NCI-H524 treated with DMSO at 0.1 percent for 48 hours (cell line): Measurements from ENCODE around the gene WNK4.

Experiments
- DNase-seq: peaks from one replicate; lab custom pipeline; 2025; lab: John Stamatoyannopoulos, UW

Gene WNK4

DNA sequence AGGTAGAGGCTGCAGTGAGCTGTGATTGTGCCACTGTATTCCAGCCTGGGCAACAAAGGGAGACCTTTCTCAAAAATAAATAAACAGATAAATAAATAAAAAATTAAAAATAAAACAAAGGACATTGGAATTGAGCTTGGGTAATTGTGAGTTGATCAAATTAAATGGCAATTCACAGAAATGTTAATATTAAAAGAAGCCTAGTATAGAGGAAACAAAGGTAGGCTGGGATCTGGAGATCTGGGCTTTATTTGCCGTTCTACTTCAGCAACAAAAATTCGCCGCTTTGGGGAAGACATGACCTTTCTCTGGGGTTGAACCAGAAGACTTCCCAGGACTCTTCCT, 7.5 kb upstream of the WNK4 start:
- no peak for DNase-seq

DNA sequence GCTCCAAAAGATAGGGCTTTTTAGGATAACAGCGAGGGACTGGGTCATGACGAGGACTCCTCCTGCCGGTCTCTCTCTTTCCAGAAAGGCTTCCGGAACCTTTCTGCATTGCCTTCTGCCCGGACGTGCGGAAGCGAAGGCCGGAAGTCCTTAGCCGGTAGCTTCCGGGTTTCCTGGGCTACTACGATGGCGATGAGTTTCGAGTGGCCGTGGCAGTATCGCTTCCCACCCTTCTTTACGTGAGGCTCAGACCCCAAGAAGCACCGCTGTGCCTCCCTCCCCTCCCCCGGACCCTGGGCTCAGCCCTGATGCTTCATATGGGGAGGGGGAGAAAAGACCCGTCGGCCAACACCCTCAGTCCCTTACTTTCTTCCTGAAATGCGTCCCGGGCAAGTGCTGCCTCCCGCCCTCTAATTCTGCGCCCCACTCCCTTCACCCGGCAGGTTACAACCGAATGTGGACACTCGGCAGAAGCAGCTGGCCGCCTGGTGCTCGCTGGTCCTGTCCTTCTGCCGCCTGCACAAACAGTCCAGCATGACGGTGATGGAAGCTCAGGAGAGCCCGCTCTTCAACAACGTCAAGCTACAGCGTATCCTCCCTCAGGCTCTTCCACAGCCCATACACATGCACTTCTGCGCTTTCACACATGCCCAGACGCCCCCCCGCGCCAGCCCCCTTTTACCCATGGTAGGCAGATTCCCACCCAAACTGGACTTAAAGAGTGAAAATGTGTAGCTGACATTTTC, 6.9 kb upstream of the WNK4 start, which contains the start of gene VPS25:
TSS of gene VPS25 (plus strand) at position 160 of the 746 bp plus-strand sequence. CDS start at position 187, 27 bp downstream.
- peak; percentile 34 for DNase-seq

DNA sequence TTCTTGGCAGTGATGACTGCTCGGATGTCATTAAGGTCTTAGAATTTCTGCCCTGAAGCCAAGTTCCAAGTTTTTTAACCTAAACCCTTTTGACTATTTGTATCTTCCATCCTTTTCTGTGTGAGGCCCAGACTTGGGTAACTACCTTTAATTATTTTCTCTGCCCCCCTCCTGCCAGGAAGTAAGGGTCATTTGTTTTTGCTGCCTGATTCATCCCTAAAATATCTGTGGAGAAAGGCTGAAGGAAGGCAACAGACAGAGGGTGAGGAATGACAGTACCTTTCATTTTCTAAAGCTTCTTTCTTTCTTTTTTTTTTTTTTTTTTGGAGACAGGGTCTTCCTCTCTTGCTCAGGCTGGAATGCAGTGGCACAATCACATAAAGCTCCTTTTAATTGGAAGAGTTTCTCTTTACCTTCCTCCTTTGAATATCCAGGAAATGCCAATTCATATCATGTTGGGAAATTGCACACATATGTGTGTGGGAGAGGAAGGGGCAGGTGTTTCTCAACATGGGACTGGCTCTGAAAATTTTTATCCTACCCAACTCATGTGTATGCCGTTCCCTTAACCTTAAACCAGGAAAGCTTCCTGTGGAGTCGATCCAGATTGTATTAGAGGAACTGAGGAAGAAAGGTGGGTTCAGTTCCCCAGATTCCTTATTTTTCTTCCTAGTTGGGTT, 6.2 kb upstream of the WNK4 start:
- DNase-seq, result no peak

- no peak for DNase-seq
These were observed 4.8 kb upstream of the WNK4 start for GRCh38 chr17:42775534-42776098.

- DNase-seq, result no peak
These were observed 1.8 kb upstream of the WNK4 start for GRCh38 chr17:42778570-42778969.

DNA sequence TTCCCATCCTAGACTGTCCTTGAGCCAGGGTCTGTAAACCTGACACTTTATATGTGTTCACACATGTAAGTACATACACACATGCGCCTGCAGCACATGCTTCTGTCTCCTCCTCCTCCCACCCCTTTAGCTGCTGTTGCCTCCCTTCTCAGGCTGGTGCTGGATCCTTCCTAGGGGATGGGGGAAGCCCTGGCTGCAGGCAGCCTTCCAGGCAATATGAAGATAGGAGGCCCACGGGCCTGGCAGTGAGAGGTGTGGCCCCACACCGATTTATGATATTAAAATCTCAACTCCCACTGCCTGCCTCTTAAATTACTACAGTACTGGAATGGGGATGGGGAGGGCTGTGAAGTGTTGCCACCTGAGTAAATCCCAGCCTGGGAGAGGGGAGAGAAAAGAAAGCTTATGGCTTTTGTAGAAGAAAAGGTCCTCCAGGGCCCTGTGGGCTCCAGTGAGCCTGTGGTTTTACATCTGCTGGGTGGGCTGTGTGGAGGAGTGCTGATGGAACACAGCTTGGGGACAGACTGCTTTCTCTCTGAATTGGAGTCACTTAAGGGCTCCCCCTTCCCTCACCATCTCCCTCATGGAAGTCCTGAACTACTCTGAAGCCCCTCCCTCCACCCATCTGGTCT, 990 bp upstream of the WNK4 start:
- DNase-seq, result no peak

DNA sequence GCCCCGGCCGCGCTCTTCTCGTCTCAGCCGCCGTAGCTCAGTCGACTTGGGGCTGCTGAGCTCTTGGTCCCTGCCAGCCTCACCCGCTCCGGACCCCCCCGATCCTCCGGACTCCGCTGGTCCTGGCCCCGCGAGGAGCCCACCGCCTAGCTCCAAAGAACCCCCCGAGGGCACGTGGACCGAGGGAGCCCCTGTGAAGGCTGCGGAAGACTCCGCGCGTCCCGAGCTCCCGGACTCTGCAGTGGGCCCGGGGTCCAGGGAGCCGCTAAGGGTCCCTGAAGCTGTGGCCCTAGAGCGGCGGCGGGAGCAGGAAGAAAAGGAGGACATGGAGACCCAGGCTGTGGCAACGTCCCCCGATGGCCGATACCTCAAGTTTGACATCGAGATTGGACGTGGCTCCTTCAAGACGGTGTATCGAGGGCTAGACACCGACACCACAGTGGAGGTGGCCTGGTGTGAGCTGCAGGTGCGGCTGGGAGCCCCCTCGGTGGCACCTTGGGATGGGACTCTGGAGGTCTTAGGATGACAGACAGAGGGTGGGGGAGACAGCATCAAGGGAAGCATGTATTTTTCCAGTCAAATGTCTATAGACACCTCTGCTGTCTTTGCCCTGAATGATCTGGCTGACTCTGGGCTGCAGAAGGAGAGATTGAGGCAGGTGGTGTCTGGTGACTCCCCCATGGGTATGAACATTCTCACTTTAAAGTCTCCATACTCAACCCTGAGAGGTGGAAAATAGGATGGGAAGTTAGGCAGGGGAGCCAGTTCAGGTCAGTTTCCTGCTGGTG, 635 bp downstream of the WNK4 start:
- no peak for DNase-seq

DNA sequence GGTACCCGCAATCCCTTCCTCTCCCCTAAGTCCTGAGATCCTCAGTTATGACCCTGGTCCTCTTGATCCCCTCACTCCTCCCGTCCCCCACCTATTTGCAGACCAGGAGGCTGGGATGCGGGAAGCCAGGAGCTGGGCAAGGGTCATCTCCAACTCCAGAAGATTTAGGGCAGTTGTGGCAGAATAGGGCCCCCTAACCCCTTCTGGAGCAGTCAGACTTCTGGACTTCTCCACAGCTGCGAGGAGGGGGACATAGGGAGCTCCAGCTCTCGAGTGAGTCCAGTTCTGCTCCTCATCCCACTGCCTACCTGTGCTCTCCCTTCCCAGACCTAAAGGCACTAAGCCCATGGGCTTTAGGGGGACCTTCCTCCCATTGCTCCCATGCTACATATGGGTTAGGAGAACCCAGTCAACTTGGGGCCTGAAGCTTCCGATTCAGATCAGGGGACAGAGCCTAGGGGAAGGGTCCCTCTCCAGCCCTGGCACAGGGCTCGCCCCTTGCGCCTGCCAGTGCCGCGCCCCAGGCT, 1.3 kb downstream of the WNK4 start:
- no peak for DNase-seq

- no peak for DNase-seq
These were observed 2.0 kb downstream of the WNK4 start for GRCh38 chr17:42782166-42783061.

DNA sequence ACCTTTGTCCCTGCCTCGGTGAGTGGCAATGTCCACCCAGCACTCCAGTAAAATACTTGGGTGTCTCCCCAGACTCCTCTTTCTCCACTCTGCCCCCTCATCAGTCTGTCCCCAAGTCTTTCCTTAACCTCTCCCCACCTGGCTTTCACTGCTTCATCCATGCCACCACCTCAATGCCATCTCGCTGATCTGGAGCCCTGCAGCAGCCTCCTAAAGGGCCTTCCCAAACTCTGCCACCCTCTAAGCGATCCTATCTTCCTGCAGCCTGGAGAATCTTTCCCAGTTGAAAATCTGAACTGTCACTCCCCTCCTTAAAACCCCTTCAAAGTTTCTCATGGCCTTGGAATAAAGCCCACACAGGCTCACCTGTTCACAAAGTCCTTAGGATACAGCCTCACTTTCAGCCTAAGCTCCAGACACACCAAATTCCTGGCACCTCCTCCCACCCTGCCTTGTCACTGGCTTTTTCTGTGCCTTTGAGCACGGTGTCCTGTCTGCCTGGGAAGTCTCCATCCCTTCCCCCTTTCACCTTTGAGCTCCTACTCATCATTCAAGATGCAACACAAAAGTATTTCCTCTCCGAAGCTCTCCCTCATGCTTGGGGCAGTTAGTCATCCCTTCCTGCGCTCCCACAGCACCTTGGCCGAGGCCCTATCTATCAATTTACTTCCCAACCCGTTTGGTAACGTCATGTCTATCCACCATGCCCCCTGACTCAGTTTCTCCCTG, 2.8 kb downstream of the WNK4 start:
- no peak for DNase-seq

DNA sequence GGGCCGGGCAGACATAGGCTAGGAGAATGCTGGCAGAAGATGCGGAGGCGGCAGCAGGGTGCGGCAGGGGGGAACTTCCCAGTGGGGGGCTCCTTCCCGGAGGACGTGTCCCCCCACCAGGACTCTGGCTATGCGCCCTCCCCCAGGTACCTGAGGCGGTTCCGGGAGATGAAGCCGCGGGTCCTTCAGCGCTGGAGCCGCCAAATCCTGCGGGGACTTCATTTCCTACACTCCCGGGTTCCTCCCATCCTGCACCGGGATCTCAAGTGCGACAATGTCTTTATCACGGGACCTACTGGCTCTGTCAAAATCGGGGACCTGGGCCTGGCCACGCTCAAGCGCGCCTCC, 3.4 kb downstream of the WNK4 start:
- DNase-seq, result no peak

DNA sequence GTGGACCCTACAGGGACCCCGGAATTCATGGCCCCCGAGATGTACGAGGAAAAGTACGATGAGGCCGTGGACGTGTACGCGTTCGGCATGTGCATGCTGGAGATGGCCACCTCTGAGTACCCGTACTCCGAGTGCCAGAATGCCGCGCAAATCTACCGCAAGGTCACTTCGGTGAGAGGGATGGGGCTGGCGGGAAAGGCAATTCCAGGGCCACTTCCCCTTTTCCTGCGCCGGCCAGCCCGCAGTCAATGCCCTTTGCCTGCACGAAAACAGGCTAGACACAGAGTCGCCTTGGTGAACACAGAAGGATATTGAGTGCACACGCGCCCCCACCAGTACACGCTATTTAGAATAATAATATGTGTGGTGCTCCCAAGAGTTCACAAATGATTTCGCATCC, 4.0 kb downstream of the WNK4 start:
- DNase-seq, result no peak

DNA sequence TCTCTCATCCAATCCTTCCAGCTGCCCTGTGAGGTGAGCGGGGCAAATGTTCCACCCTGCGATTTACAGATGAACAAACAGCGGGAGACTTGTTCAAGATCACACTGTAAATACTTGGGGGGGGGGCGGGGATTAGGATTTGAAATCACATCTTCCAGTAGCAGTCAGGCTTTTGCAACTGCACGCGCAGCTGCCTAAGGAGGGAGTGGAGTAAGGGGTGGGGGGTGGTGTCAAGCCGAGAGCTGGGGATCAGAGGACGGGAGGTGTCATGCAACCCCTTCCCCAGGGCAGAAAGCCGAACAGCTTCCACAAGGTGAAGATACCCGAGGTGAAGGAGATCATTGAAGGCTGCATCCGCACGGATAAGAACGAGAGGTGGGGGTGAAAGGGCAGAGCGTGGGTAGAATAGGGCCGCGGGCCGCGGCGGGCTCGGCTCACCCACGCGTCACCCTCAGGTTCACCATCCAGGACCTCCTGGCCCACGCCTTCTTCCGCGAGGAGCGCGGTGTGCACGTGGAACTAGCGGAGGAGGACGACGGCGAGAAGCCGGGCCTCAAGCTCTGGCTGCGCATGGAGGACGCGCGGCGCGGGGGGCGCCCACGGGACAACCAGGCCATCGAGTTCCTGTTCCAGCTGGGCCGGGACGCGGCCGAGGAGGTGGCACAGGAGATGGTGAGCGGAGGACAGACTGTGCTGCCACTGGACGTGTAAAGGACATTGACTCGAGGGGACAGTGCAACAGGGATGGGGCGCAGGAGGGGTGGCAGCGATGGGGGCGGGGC, 4.6 kb downstream of the WNK4 start:
- DNase-seq, result no peak

DNA sequence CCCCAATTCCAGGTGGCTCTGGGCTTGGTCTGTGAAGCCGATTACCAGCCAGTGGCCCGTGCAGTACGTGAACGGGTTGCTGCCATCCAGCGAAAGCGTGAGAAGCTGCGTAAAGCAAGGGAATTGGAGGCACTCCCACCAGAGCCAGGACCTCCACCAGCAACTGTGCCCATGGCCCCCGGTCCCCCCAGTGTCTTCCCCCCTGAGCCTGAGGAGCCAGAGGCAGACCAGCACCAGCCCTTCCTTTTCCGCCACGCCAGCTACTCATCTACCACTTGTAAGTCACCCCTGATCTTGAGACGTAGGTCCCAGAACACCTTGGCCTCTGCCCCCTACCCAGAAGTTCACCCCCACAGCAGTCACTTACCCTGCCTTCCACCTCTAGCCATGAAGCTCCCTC, 6.9 kb downstream of the WNK4 start:
- DNase-seq, result no peak

- DNase-seq, result no peak
These were observed 11.5 kb downstream of the WNK4 start for GRCh38 chr17:42791948-42792347.

DNA sequence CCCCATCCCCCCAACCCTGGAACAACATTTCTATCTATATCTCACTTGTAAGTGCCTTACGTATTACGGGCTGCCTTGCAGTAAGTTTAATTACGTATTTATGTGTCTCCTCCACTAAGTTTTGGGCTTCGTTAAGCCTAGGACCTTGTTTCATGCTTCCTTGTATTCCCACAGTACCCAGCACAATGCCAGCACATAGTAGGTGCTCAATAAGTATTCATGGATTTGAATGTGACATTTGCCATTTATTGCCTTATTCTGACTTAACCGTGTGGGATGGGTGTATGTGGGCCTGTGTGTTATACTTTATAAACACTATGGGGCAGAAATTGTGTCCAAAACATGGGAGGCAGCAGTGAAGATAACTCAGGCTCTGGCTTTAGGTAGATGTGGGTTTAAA, 12.1 kb downstream of the WNK4 start:
- no peak for DNase-seq

GRCh38 chr17:42795061-42795460, 14.7 kb downstream of the WNK4 start:
- DNase-seq, result no peak

GRCh38 chr17:42795465-42795864, 15.1 kb downstream of the WNK4 start:
- no peak for DNase-seq

DNA sequence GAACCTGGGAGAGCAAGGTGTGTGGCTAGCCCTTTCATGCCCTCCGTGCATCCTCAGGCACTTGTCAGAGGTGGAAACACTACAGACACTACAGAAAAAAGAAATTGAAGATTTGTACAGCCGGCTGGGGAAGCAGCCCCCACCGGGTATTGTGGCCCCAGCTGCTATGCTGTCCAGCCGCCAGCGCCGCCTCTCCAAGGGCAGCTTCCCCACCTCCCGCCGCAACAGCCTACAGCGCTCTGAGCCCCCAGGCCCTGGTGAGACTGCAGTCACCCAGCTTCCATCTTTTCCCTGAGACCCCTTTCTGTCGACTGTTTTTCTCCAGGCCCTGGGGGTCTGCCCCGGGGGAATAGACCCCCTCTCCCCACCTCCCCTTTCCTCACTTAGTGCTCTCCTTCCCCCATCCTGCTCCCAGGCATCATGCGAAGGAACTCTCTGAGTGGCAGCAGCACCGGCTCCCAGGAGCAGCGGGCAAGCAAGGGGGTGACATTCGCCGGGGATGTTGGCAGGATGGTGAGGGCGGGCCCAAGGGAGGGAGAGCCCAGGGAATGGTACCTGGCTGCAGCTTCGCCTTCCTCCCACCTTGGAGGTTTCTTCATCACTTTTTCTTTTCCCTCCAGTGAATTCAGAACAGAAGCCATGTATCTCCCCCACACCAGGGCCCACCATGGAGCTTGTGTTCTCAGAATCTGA, 15.8 kb downstream of the WNK4 start:
- DNase-seq, result no peak
